Body of pancreas (tissue), 4 donors: Measurements from ENCODE around the gene PHB1. TPM values are rescaled to one million over a fixed set of nuclear protein-coding genes. Genes with fewer than 3 reads are reported as not detected.

Experiments
- ATAC-seq: fragments of 150-250 bp; one replicate; pipeline ENCODE4 v1.9.1; 2016
- DNase-seq, 4 donors: peaks; one replicate each; pipeline ENCODE4 v3.0.0-alpha.2; 2019
- H3K27ac ChIP-seq, 4 donors: fragments of 200-600 bp; sonication (generic); 1 replicate in 3 of 4; 2 replicates in 1 of 4; pipeline versions ENCODE4 v1.5.1 to v1.6.1; 2016 to 2019; ENCODE audit warnings: mild to moderate bottlenecking in 1 of 4, mixed read lengths in 1 of 4, moderate library complexity in 1 of 4
- H3K27me3 ChIP-seq, 2 donors: fragments of 200-600 bp; sonication (generic); one replicate each; pipeline ENCODE4 v1.6.0; 2016; ENCODE audit warnings: mild to moderate bottlenecking in 1 of 2
- H3K36me3 ChIP-seq, 2 donors: fragments of 200-600 bp; sonication (generic); replicated peaks in 1 of 2; 2 replicates each; pipeline ENCODE4 v1.5.1; 2016; ENCODE audit warnings: low read depth in 2 of 2; ENCODE audit not compliant: insufficient read depth in 1 of 2
- H3K4me1 ChIP-seq: fragments of 200-600 bp; sonication (generic); one replicate; pipeline ENCODE4 v1.6.0; 2016
- H3K4me3 ChIP-seq, 2 donors: fragments of 200-600 bp; sonication (generic); 1 replicate in 1 of 2; 2 replicates in 1 of 2; pipeline ENCODE4 v1.5.1; 2016 to 2019
- H3K9me3 ChIP-seq, 3 donors: fragments of 200-600 bp; sonication (generic); 1 replicate in 2 of 3; 2 replicates in 1 of 3; pipeline ENCODE4 v1.5.1; 2016
- POLR2A ChIP-seq, 3 donors: fragments of 450-650 bp; IDR thresholded peaks; one replicate each; pipeline ENCODE4 v1.6.1; 2016; ENCODE audit warnings: antibody characterized with exemption in 3 of 3, mild to moderate bottlenecking in 2 of 3
- WGBS, 2 donors: methylation state at CpG; one replicate each; pipeline ENCODE4 v1.1.5; 2017; 5-methylcytosine and 5-hydroxymethylcytosine counted together
- intact Hi-C: fragments of 100-400 bp; cut with DNase I; formaldehyde crosslinking; loops from one replicate; pipeline ENCODE4 v1.15.1; 2023
- total RNA-seq, 2 donors: library from RNA; depleted of rRNA; stranded (reverse); fragments of >200 nt; gene quantifications; one replicate each; pipeline ENCODE4 v1.1.0, GENCODE V29; 2016
- TF ChIP-seq, protein P1 (sequence below), 7 experiments: fragments of 450-650 bp in 4 of 7; fragments of 200-600 bp in 3 of 7; sonication (generic) in 3 of 7; IDR thresholded peaks; one replicate each; pipeline ENCODE4 v1.5.1; 2016 to 2019; ENCODE audit warnings: antibody characterized with exemption in 7 of 7

PHB1 gene
- total RNA-seq, 2 donors from 2014 or later, result 37.1 to 38.6 TPM

DNA sequence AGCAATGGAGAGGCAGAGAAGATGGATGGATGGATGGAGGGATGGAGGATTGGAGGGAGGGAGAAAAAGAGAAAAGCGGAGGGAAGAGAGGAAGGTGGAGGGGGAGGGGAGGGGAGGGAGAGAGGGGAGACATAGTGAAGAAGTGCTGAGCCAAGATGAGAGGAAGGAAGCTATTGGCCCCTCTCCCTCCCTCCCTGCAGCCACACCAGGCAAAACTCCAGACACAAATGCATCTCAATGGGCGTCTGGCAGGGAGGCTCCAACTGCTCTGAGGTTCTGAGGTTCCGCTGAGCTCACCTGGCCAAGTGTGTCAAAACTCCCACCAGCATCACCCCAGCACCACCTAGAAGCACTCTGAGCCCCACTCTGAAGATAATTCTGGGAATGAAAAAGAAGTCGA is 26.9 kb upstream of the PHB1 start:
- TF ChIP-seq, protein P1, sequence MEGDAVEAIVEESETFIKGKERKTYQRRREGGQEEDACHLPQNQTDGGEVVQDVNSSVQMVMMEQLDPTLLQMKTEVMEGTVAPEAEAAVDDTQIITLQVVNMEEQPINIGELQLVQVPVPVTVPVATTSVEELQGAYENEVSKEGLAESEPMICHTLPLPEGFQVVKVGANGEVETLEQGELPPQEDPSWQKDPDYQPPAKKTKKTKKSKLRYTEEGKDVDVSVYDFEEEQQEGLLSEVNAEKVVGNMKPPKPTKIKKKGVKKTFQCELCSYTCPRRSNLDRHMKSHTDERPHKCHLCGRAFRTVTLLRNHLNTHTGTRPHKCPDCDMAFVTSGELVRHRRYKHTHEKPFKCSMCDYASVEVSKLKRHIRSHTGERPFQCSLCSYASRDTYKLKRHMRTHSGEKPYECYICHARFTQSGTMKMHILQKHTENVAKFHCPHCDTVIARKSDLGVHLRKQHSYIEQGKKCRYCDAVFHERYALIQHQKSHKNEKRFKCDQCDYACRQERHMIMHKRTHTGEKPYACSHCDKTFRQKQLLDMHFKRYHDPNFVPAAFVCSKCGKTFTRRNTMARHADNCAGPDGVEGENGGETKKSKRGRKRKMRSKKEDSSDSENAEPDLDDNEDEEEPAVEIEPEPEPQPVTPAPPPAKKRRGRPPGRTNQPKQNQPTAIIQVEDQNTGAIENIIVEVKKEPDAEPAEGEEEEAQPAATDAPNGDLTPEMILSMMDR (IDR thresholded peaks at IDR 0.05), result no peak
- TF ChIP-seq POLR2A (IDR thresholded peaks at IDR 0.05), result no peak
- no peak overlapping the region for H3K4me3 ChIP-seq
- no peaks in the 10 kb centered on the region for H3K27me3 ChIP-seq
- no peaks in the 10 kb centered on the region for H3K4me1 ChIP-seq
- H3K27ac ChIP-seq, result no peak overlapping the region
- no peaks in the 10 kb centered on the region for H3K9me3 ChIP-seq
- intact Hi-C loops, result no loop called here
- 58 to 60% methylated on average over 4 of the region's 4 CpGs for WGBS, 2 donors
- no peaks in the 10 kb centered on the region for H3K36me3 ChIP-seq
- DNase-seq, result no peak
- no peak for ATAC-seq

DNA sequence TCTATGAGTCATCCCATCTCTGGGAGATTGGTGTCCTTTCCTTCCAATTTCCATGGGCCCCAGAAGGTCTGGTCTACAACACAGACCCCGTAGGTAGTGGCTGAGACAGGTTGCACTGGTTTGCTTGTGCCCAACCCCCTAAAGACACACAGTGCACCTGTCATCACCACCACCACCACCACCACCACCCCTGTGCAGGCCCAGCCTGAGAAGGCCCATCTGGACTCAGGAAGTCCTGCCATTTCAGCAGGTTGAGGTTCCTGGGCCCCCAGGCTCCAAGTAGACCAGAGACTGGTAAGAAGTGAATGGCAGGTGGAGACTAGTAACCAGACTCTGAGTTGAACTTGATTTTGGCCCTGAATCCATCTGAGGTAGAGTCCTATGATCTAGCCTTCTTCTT is 25.9 kb upstream of the PHB1 start:
- no peaks in the 10 kb centered on the region for H3K27me3 ChIP-seq
- H3K4me3 ChIP-seq, result no peak overlapping the region
- DNase-seq, result no peak
- no peaks in the 10 kb centered on the region for H3K4me1 ChIP-seq
- intact Hi-C loops, result no loop called here
- no peak overlapping the region for H3K27ac ChIP-seq
- H3K9me3 ChIP-seq, result no peaks in the 10 kb centered on the region
- TF ChIP-seq, protein P1 (IDR thresholded peaks at IDR 0.05), result no peak
- TF ChIP-seq POLR2A (IDR thresholded peaks at IDR 0.05), result no peak
- 58 to 79% methylated on average over 1 of the region's 1 CpG for WGBS, 2 donors
- ATAC-seq, result no peak
- no peaks in the 10 kb centered on the region for H3K36me3 ChIP-seq

DNA sequence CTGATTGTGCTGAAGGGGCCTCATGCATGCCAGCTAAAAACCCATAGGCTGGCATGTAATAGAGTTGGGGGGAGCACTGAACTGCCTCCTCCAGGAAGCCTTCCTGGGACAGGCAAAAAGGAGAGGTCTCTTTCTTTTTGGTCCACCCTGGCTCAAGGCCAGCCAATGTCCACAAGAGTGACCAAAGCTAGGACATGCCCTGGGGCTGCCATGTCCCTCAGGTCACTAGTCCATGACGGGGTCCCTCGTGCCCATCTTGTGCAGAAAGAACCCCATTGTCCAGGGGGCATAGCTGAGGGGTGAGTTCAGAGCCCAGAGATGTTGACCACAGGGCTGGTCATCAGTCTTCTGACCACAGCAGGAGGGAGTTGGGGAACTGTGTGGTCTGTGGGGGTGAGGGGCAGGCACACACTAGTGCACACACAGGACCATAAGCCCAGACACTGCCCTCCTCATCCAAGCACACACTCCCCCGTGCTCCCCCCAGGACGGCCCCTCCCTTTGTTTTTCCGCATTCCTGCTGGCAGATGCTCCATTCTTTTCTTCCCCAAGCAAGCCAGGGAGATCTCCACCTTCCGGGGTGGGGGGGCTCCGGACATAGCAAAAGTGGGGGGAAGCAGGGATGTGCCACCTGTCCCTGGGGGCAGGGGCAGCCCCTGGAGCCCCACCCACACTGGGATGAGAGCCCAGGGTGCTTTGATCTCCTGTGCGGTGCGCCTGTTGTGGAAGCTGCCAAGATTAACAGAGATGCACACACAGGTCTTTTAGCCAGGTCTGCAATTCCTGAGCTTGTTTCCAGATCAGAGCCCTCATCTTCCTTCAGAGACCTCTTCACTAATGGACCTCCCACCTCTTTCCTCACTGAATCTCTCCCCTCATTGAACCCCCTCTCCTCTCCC is 25.2 kb upstream of the PHB1 start:
- Histone ChIP-seq H3K27ac (no peak overlapping the region), H3K36me3 (no peaks in the 10 kb centered on the region), H3K9me3 (no peaks in the 10 kb centered on the region), H3K4me1 (no peaks in the 10 kb centered on the region), H3K27me3 (no peaks in the 10 kb centered on the region), H3K4me3 (no peak overlapping the region)
- ATAC-seq (no peak), DNase-seq (no peak)
- TF ChIP-seq, protein P1 (IDR thresholded peaks at IDR 0.05), result no peak
- intact Hi-C loops, result loop anchor here (5.0 kb wide), 1 partner anchor 117 kb away; no protein-coding TSS in a partner anchor
- WGBS, 2 donors, result 36 to 40% methylated on average over 8 to 9 of the region's 9 CpGs

DNA sequence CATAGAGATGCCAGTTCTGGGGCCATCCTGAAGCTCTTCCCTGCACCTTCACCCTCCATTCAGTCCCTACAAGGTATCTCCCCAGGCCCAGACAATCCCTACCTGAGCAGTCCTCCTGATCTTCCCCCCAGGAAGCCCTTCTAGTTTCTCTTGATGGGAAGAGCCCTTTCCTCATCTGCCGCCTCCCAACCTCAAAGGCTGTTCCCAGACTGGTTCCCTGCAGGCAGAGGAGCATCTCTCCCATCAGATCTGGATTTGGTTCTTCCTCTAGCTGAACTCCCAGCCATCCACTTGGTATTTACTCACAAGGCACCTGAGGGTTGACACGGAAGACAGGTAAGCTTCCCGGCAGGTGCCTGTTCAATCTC is 24.6 kb upstream of the PHB1 start:
- intact Hi-C loops, result loop anchor here (5.0 kb wide), 1 partner anchor 118 kb away; no protein-coding TSS in a partner anchor
- H3K27ac ChIP-seq, result no peak overlapping the region
- ATAC-seq (no peak), DNase-seq (no peak)
- H3K9me3 ChIP-seq, result no peaks in the 10 kb centered on the region
- H3K4me1 ChIP-seq, result no peaks in the 10 kb centered on the region
- TF ChIP-seq POLR2A (IDR thresholded peaks at IDR 0.05), result no peak
- TF ChIP-seq, protein P1 (IDR thresholded peaks at IDR 0.05), result no peak
- 60 to 62% methylated on average over 3 of the region's 3 CpGs for WGBS, 2 donors
- H3K36me3 ChIP-seq, result no peaks in the 10 kb centered on the region
- H3K27me3 ChIP-seq, result no peaks in the 10 kb centered on the region
- H3K4me3 ChIP-seq, result no peak overlapping the region
